Measurements from ENCODE around the gene SRI. TPM values are rescaled to one million over a fixed set of nuclear protein-coding genes. Genes with fewer than 3 reads are reported as not detected.
"Not testable (repeated sequence)": the region's sequence is repeated elsewhere in the genome, so short reads cannot be mapped to it uniquely, and the experiment has no call there.

SRI gene
- total RNA-seq: 69.0 TPM
- long read RNA-seq, transcript SRI-201 (8 exons, 2,010 nt): major isoform, 101 of 114 reads
- long read RNA-seq, partial matches to known transcripts: 5 of 114 reads
- long read RNA-seq, other reads (novel, unspliced or antisense): 8 of 114 reads

DNA sequence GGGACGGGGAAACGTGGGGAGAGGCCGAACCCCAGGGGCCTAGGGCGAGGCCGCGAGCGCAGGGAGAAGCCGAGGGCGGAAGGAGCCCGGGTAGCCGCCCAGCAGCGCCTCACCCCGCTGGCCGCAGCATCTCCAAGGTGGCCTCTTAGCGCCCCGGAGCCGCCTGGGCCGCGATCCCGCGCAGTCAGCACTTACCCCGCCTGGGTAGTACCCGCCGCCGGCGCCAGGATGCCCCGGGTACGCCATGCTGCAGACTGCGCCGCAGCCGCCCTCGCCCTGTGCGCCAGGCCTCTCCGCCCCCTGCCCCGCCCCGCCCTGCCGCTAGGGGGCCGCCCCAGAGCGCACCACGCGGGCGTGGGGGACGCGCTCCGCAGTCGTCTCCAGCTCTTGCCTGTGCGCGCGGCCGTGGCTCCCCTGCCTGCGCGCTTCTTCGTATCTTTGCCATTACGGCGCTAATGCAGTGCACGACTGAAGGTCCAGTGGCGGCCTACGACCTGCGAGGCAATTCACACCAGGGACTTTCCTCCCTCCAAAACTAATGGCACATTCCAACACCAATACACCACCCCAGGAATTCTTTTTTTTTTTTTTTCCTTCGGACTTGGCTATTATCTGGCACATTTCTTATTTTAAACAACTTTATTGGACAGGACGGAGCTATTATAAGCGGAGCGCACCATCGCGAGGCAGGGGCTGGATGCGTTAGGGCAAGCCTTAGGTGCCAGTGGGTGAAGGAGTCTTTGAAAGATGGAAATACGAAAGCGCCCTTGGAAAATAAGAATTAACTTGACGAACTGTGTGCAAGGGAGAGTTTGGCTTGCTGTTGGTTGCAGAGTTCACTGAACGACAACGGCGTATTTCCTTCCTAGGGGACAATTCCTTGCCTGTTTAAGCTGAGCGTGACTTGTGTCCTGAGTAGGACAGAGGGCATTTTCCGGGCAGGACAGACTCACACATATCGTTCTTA, at the start of gene SRI:
SRI (minus strand) TSS at position 258 of the 967 bp plus-strand sequence; CDS start at position 246, 12 bp downstream.
- DNase-seq (ENCODE audit: low spot score): peak; percentile 96
- intact Hi-C loops (cut with DNase I): no loop called here

DNA sequence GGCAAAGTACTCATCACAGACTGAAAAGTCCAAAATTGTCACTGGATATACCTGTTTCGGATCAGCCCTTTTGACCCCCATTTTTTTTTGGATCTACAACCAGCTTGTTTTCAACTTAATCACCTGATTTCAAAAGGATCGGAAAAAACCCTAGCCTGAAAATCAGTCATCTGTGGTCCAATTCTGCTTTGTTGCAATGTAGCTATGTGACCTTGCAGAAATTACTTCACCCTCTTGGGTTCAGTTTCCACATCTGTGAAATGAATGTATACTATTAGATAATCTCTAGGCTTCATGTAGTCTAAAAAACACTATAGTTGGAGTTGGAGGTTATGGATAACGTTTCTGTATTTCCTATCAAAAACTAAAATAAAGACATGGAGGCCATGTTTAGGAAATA, 49.7 kb upstream of the SRI start:
- no peak for DNase-seq (ENCODE audit: low spot score)
- intact Hi-C loops (cut with DNase I): no loop called here

- no peak for DNase-seq (ENCODE audit: low spot score)
- intact Hi-C loops (cut with DNase I): no loop called here
Measured at GRCh38 chr7:88268858-88269257, 49.0 kb upstream of the SRI start.

DNA sequence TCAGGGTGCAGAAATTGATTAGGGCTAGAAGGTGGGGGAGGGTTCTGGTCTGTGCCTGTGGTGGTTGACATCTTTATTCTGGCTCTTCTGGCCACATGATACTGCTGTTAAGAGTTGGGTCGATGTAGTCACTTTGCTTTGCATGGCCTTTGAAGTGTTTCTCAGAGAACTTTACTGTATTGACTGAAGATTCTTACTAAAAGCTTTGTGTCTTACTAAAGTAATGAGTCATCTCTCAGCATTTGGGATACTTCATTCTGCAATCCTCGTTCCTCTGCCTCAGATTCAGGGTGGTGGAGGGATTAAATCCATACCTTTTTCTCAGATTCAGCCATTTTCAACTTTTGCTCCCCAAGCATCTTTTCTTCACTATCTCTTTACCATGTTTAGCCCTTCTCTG, 48.2 kb upstream of the SRI start:
- DNase-seq (ENCODE audit: low spot score): no peak
- intact Hi-C loops (cut with DNase I): no loop called here

DNA sequence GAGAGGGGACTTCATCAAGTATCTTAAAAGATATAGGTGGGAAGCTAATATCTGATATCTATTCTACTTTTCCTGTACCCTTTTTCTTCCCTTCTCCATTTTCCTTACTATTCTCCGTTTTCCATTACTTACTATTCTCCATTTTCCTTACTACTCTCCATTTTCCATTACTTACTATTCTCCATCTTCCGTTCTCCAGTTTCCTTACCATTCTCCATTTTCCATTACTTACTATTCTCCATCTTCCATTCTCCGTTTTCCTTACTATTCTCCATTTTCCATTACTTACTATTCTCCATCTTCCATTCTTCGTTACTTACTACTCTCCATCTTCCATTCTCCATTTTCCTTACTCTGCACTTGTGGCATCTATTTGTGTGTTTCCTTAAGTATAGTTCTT, 47.6 kb upstream of the SRI start:
- intact Hi-C loops (cut with DNase I): no loop called here
- DNase-seq (ENCODE audit: low spot score): no peak

DNA sequence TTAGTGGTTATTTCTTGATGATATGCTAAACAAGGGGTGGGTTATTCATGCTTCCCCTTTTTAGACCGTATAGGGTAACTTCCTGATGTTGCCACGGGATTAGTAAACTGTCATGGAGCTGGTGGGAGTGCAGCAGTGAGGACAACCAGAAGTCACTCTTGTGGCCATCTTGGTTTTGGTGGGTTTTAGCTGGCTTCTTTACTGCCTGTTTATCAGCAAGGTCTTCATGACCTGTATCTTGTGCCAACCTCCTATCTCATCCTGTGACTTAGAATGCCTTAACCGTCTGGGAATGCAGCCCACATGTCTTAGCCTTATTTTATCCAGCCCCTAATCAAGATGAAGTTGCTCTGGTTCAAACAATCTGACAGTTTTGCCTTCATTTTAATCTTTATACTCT, 45.1 kb upstream of the SRI start:
- intact Hi-C loops (cut with DNase I); DNase-seq (ENCODE audit: low spot score): not testable (repeated sequence)

DNA sequence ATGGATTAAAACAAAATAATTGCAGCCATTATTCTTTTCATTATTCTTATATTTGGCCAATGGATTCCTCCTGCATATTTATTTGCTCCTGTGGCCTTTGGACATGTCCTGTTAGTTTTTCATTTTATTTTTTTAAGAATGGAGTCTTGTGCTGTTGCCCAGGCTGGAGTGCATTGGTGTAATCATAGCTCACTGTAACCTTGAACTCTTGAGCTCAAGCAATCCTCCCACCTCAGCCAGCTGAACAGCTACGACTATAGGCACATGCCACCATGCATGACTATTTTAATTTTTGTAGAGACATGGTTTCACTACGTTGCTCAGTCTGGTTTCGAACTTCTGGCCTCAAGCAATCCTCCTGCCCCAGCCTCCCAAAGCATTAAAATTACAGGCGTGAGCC, 42.7 kb upstream of the SRI start:
- intact Hi-C loops (cut with DNase I): no loop called here

DNA sequence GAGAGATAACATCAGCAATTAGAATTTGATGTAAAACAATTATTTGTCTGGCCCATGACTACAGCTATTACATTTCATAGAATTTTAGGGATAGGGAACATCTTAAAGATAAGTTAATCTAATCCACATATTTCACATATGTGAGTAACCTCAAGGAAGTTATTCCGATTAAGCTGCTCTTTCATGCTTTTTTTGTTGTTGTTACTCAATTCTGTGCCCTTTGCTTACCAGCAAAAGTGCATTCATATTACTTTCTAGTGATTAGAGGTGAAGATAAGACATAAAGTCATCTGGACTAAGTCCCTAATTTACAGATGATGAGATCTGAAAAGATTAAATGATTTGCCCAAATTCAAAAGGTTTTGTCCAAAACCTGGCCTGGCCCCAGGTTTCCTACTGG, 40.9 kb upstream of the SRI start:
- intact Hi-C loops (cut with DNase I): no loop called here
- no peak for DNase-seq (ENCODE audit: low spot score)

More for the DNA sequence above, 42.7 kb upstream of the SRI start:
- DNase-seq (ENCODE audit: low spot score): no peak

DNA sequence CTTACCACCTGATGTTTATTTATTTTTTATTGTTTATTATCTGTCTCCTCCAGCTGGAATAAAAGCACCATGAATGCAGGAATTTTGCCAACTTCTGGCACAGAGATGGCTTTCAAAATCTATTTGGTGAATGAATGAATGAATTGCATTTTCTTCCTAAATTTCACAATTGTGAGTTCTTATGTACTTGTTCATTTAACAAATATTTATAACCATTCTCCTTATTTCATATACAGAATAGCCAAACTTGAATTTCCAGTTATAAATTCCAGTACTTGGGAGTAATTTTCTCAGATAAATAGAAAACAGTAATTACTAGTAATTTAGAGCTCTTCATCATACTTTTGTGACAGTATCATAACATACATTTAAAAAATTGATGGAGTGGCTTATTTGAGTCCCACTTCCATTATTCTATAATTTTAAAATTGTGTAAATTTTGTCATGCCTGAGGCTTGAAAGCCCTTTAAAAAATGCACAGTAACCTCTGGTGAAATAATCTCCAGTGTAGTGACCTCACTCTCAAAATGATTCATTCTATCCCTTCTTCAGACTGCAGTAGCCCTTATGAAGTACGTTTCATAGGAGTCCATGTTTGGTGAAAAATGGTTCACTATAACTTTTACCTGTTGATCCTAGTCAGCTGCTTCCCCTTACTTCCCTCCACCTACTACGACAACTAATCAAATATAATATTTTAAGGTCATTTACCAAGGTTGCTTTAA, 40.0 kb upstream of the SRI start:
- intact Hi-C loops (cut with DNase I): no loop called here
- no peak for DNase-seq (ENCODE audit: low spot score)

- intact Hi-C loops (cut with DNase I); DNase-seq (ENCODE audit: low spot score): not testable (repeated sequence)
Measured at GRCh38 chr7:88258296-88258695, 38.5 kb upstream of the SRI start.

DNA sequence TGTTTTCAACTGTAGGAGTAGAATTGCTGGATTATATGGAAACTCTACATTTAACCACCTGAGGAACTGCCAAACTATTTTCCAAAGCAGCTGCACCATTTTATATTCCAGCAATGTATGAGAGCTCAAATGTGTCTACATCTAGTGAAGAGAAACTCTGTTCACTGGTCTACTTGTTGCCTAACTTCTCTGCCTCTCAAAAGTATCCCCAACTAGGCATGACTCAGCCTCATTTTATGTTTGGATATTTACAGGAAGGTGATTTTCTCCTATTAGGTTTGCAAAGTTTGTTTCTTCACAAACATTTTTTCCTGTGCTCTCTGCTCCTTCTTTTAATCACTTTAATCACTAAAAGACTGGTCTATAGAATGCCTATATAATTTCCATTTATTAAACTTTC, 37.1 kb upstream of the SRI start:
- no peak for DNase-seq (ENCODE audit: low spot score)
- intact Hi-C loops (cut with DNase I): no loop called here

- no peak for DNase-seq (ENCODE audit: low spot score)
Measured at GRCh38 chr7:88254721-88255424, 35.0 kb upstream of the SRI start.

GRCh38 chr7:88253640-88254039, 33.8 kb upstream of the SRI start:
- intact Hi-C loops (cut with DNase I): no loop called here
- DNase-seq (ENCODE audit: low spot score): no peak

More at GRCh38 chr7:88254721-88255424, 35.0 kb upstream of the SRI start:
- intact Hi-C loops (cut with DNase I): no loop called here

- intact Hi-C loops (cut with DNase I): no loop called here
- DNase-seq (ENCODE audit: low spot score): no peak
Measured at GRCh38 chr7:88244258-88244657, 24.4 kb upstream of the SRI start.

GRCh38 chr7:88243345-88243909, 23.6 kb upstream of the SRI start:
- intact Hi-C loops (cut with DNase I): loop anchor here (1.0 kb wide), 1 partner anchor 115 kb away; no protein-coding TSS in a partner anchor
- DNase-seq (ENCODE audit: low spot score): no peak

- intact Hi-C loops (cut with DNase I): no loop called here
- DNase-seq (ENCODE audit: low spot score): no peak
Measured at GRCh38 chr7:88239852-88240251, 20.0 kb upstream of the SRI start.

GRCh38 chr7:88233828-88234227, 14.0 kb upstream of the SRI start:
- intact Hi-C loops (cut with DNase I): no loop called here

GRCh38 chr7:88230646-88231045, 10.8 kb upstream of the SRI start:
- no peak for DNase-seq (ENCODE audit: low spot score)
- intact Hi-C loops (cut with DNase I): no loop called here

More at GRCh38 chr7:88233828-88234227, 14.0 kb upstream of the SRI start:
- DNase-seq (ENCODE audit: low spot score): no peak

DNA sequence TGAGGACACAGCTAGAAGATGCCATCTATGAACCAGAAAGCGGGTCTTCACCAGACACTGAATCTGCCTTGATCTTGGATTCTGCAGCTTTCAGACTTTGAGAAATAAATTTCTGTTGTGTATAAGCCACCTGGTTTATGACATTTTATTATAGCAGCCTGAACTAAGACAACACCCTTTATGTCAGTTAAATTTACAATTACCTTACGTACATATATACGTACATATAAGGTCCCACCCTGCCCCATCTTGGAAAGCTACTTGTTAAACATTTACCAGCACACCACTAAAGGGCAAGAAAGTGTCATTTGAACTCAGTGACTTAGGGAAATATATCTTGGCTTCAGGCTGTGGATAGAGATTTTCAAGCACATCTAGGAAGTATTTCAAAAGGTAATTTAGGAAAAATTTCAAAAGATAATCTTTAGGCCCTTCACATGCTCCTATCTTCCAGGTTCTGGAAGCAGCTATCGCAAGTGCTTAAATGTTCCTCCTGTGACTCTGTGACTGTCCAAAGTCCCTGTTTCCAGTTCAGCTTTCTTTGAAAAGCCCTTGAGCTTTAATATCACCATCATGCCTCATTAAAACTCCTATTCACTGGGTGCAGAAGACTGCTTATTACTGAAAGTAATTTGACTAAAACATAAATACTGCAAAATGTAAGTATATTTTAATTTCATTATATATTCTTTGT, 9.6 kb upstream of the SRI start:
- intact Hi-C loops (cut with DNase I): no loop called here
- DNase-seq (ENCODE audit: low spot score): no peak
